Endothelial cell of umbilical vein (primary cell): ENCODE measurements around the gene ACTA2.

Source experiments
- EZH2 ChIP-seq: IDR thresholded peaks from 2 replicates; pipeline ENCODE4 v1.6.1; 2012; ENCODE audit warnings: borderline replicate concordance, low read depth, mild to moderate bottlenecking, moderate library complexity, low read length, inconsistent platforms; ENCODE audit not compliant: severe bottlenecking
- JUN ChIP-seq: IDR thresholded peaks from 2 replicates; pipeline ENCODE4 v1.6.1; 2011; ENCODE audit warnings: borderline replicate concordance, low read depth; ENCODE audit not compliant: insufficient read length, insufficient read depth
- MYC ChIP-seq: IDR thresholded peaks from one replicate; pipeline ENCODE4 v1.6.1; 2011; ENCODE audit warnings: mild to moderate bottlenecking, low read depth, low read length
- POLR2A ChIP-seq: IDR thresholded peaks from 2 replicates; pipeline ENCODE4 v1.6.1; 2012; ENCODE audit warnings: low read depth, mild to moderate bottlenecking, control low read depth, low read length
- POLR2AphosphoS5 ChIP-seq: IDR thresholded peaks from 2 replicates; pipeline ENCODE4 v1.6.1; 2012; ENCODE audit warnings: low read depth, mild to moderate bottlenecking, control low read depth, low read length, moderate library complexity; ENCODE audit not compliant: insufficient read depth
- TF ChIP-seq, protein P1 (sequence below), 2 donors: IDR thresholded peaks; 1 replicate in 1 of 2; 2 replicates in 1 of 2; pipeline ENCODE4 v1.5.1; 2011; ENCODE audit warnings: low read length in 2 of 2, mild to moderate bottlenecking in 2 of 2, moderate library complexity in 2 of 2, control low read depth in 1 of 2, inconsistent platforms in 1 of 2, low read depth in 1 of 2; ENCODE audit not compliant: insufficient read depth in 1 of 2; ENCODE audit errors: extremely low read depth in 1 of 2

DNA sequence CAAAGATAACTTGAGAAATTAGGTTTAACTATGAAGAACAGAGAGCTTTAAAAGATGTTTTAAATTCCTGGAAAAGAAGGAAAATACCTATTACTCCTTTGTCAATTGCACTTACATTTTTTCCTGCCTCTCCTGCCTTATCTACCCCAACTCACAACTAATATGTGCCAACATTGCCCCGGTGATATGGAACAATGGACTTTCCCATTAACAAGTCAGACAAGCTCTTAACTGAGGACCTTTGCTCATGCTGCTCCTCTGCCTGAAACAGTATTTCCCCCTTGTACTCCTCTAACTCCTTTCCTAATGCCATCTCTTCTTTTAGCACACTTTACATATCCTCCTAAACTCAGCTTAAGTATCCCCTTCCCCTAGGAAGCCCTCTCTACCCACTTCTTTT is 4.8 kb upstream of the ACTA2 start:
- TF ChIP-seq POLR2A (no peak), EZH2 (no peak), POLR2AphosphoS5 (no peak), MYC (no peak), JUN (no peak)
- TF ChIP-seq, protein P1, sequence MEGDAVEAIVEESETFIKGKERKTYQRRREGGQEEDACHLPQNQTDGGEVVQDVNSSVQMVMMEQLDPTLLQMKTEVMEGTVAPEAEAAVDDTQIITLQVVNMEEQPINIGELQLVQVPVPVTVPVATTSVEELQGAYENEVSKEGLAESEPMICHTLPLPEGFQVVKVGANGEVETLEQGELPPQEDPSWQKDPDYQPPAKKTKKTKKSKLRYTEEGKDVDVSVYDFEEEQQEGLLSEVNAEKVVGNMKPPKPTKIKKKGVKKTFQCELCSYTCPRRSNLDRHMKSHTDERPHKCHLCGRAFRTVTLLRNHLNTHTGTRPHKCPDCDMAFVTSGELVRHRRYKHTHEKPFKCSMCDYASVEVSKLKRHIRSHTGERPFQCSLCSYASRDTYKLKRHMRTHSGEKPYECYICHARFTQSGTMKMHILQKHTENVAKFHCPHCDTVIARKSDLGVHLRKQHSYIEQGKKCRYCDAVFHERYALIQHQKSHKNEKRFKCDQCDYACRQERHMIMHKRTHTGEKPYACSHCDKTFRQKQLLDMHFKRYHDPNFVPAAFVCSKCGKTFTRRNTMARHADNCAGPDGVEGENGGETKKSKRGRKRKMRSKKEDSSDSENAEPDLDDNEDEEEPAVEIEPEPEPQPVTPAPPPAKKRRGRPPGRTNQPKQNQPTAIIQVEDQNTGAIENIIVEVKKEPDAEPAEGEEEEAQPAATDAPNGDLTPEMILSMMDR (IDR thresholded peaks at IDR 0.05; ENCODE audit: extremely low read depth in 1 of 2, insufficient read depth in 1 of 2, low read depth in 1 of 2, low read length in 2 of 2), result no peak
